Stromal cell of bone marrow (primary cell): ENCODE data around the gene NUP43.
"Not testable (repeated sequence)": the region's sequence is repeated elsewhere in the genome, so short reads cannot be mapped to it uniquely, and the experiment has no call there.

ENCODE experiments used
- DNase-seq: peaks from one replicate; pipeline ENCODE4 v3.0.0-alpha.2; 2012; ENCODE audit warnings: low read depth

Gene NUP43

GRCh38 chr6:149749082-149749593, 2.8 kb upstream of the NUP43 start:
- DNase-seq = not testable (repeated sequence)

- DNase-seq = not testable (repeated sequence)
These were observed 1.1 kb downstream of the NUP43 start for GRCh38 chr6:149745252-149745651.

GRCh38 chr6:149734915-149735314, 11.4 kb downstream of the NUP43 start:
- no peak for DNase-seq

DNA sequence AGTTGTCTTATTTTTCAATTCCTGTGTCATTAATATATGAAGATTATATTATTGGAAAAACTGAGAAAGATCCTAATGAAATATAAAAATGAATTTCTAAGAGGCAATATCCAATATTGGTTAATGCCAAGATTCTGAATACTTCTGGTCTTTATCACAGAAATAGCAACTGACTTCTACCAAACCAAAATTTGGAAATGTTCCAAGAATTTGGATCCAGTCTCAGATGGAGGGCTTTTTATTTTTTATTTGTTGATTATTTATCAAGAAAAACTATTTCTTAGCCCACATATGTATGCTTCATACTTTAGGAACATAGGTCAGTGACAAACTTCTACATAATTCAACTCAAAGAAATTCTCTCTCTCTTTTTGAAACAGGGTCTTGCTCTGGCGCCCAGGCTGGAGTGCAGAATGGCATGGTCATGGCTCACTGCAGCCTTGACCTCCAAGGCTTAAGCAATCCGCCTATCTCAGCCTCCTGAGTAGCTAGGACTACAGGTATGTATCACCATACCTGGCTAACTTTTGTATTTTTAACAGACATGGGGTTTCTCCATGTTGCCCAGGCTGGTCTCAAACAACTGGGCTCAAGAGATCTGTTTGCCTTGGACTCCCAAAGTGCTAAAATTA, 13.1 kb downstream of the NUP43 start:
- DNase-seq = no peak

DNA sequence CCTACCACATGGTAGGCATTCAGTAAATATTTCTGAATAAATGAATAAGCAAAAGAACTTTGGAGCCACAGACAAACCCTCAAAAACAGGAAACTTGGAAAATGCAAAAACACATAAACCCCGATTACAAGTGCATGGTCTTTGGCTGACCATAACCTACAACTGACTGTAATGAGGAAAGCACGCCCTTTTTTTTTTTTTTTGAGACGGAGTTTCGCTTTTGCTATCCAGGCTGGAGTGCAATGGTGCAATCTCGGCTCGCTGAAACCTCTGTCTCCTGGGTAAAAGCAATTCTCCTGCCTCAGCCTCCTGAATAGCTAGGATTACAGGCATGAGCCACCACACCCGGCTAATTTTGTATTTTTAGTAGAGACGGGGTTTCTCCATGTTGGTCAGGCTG, 16.5 kb downstream of the NUP43 start:
- no peak for DNase-seq

- no peak for DNase-seq
These were observed 17.7 kb downstream of the NUP43 start for GRCh38 chr6:149728499-149729234.

DNA sequence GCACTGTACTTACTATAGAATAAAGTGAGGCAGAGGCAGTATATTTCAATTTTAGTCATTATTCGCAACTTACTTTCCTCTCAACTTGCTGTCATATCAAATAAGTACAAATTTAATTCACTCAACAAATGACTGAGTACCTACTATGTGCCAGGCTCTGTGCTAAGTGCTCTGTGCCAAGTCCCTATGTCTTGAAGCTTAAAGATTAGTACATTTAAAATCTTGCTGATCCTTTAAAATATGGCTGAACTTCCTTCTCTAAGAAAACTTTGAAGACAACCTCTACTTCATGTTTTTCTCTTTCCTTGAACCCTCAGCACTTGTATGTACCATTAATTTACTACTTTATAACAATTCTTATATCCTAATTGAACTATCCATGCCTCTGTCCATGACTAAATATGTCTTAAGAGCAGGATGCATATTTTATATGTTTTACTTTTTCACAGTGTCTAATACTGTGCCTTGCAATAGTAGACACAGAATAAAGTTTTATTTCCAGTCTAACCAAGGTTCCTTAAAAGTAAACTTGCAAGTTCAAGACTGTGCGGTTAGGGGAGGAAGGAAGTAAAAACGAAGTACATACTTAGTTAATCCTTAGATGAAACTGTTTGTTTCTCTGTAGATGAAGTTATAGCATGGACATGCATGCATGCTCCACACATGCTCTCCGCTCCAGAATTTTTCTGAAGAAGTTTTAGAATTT, 18.4 kb downstream of the NUP43 start:
- no peak for DNase-seq

- no peak for DNase-seq
These were observed 20.5 kb downstream of the NUP43 start for GRCh38 chr6:149725785-149726184.

GRCh38 chr6:149723771-149724417, 22.4 kb downstream of the NUP43 start:
- DNase-seq = peak; percentile 63

DNA sequence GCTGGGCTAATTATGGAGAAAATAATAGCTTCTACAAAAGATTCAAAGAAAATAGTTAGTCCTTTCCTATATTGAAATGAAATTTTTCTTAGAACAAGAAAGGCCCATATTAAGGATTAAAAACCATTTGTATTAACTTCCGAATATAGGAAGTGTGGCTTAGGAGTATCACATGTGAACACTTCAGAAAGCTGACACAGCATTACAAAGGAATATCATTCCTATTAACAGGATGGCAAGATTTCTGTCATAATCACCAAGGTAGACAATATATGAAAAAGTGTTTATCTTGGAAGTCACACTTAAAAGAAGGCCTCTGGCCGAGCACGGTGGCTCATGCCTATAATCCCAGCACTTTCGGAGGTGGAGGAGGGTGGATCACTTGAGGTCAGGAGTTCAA, 23.1 kb downstream of the NUP43 start:
- no peak for DNase-seq

GRCh38 chr6:149719531-149719930, 26.8 kb downstream of the NUP43 start:
- no peak for DNase-seq

GRCh38 chr6:149717588-149718458, 28.5 kb downstream of the NUP43 start, which contains the start of gene LATS1:
TSS of gene LATS1 (minus strand) at chr6:149718101. CDS start at chr6:149702126, 15,975 bp downstream.
- peak; percentile 58 for DNase-seq

DNA sequence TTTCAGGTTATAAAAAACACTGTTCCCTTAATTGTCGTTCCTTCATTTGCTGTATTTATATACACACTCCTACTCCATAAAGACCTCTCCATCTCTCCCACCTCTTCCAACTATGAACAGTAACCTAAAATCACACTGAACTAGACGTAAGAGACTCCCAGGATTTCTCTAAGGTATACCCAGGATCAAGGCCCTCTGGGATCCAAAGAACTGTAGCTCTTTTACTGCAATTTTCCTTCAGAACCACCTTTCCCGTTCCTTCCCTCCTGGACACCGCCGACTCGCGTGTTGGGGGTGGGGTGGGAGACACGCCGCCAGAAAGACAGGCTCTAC, 29.1 kb downstream of the NUP43 start:
- no peak for DNase-seq

- no peak for DNase-seq
These were observed 30.0 kb downstream of the NUP43 start for GRCh38 chr6:149716181-149716963.

DNA sequence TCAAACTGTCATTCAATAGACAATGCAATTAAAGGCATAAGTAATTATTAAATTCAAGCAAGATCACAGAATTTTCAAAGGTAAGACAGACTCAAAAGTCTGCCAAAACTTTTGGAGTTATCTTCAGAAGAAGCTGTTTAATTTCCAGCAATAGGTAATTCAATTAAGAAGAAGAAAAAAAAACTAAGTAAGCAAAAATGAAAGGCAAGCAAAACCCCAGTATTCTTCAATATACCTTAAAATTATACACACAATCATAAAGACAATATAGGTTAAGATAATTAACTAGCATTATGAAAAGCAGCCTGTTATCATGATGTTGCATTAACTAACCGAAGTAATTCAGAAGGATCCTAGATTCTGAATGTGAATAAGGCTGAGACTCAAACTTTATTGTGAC, 31.9 kb downstream of the NUP43 start:
- no peak for DNase-seq

GRCh38 chr6:149711711-149712110, 34.6 kb downstream of the NUP43 start:
- no peak for DNase-seq

DNA sequence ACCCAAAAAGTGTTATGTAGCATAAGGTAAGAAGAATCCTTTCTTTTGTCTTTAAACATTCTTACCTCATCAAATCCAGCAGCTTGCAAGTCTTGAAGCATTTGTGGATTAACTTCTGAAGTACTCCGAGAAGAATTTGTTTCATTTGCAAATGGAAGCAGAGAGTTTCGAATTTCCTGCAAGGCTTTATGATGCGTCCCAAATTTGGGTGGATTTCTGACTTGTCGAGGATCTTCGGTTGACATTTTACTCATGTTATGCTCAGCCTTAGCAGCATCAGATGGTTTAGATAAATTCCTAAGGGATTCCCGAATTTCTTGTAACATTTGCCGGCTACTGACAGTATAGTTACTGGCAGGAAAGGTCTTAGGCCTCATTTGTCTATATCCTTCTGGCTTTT, 44.6 kb downstream of the NUP43 start:
- DNase-seq = no peak

GRCh38 chr6:149699150-149699549, 47.2 kb downstream of the NUP43 start:
- DNase-seq = no peak

DNA sequence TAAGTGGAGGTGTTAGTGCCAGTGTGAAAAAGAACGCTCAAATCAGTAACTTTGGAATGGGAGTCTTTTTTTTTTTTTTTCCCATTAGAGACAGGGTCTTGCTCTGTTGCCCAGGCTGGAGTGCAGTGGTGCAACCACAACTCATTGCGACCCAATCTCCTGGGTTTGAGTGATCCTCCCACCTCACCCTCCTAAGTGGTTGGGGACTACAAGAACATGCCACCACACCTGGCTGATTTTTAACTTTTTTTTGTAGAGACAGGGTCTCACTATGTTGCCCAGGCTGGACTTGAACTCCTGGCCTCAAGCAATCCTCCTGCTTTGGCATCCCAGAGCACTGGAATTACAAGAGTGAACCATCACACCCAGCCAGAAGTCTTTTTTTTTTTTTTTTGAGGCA, 48.2 kb downstream of the NUP43 start:
- no peak for DNase-seq

- DNase-seq = no peak
These were observed 49.4 kb downstream of the NUP43 start for GRCh38 chr6:149696901-149697300.

- no peak for DNase-seq
These were observed 51.4 kb downstream of the NUP43 start for GRCh38 chr6:149694921-149695320.
